Breast epithelium (tissue), 3 donors: ENCODE data around the gene PRPF18.

Experiments used
- CTCF ChIP-seq, 3 donors: fragments of 450-650 bp; IDR thresholded peaks; one replicate each; pipeline ENCODE4 v1.5.1; 2016 to 2017; ENCODE audit warnings: antibody characterized with exemption in 3 of 3, mild to moderate bottlenecking in 3 of 3, moderate library complexity in 3 of 3
- POLR2A ChIP-seq: fragments of 450-650 bp; IDR thresholded peaks from one replicate; pipeline ENCODE4 v1.6.1; 2016; ENCODE audit warnings: antibody characterized with exemption, mild to moderate bottlenecking, moderate library complexity

GRCh38 chr10:13660551-13660920, 73.8 kb downstream of the PRPF18 start:
- TF ChIP-seq POLR2A (no peak), CTCF (IDR thresholded peaks at IDR 0.05) (no peak)
